GM19468 (cell line): Measurements from ENCODE around the gene MAP2K1.
"Not testable (repeated sequence)": the region's sequence is repeated elsewhere in the genome, so short reads cannot be mapped to it uniquely, and the experiment has no call there.

Source experiments
- ATAC-seq: cut with Tn5 transposase; IDR thresholded peaks from one replicate; pipeline ENCODE4 v1.9.1; 2021; ENCODE audit warnings: mild to moderate bottlenecking, moderate library complexity, moderate number of reproducible peaks; ENCODE audit not compliant: unreplicated experiment; ENCODE audit errors: extremely low read depth

The MAP2K1 gene

DNA sequence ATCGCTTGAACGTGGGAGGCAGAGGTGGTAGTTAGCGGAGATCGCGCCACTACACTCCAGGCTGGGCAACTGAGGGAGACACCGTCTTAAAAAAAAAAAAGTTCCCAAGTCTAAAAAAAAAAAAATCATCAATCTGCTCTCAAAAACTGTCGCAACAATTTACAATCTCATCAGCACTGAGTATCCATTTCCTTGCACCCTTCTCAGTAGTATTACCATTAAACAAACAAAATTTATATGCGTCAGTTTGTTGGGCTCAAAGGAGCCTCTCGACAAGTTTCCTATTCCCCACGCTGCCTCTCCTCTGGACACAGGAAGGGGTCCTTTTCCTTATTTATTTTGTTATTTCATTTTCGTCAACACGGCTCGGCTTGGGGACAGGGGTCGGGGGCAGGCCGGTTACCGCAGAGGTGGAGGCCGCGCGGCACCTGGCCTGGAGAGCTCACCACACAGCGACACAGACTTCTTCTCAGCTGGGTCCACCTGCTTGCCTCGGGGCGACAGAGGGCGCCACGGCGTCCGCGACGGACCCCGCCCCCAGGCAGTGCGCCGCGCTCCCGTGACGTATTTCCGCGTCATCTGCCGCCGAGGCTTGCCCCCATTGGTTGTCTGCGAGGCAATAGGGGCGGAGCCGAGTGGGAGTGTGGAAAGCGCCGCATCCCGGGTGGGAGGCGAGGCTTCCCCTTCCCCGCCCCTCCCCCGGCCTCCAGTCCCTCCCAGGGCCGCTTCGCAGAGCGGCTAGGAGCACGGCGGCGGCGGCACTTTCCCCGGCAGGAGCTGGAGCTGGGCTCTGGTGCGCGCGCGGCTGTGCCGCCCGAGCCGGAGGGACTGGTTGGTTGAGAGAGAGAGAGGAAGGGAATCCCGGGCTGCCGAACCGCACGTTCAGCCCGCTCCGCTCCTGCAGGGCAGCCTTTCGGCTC lies at the start of gene MAP2K1:
Gene MAP2K1 (plus strand): TSS at position 709 of the 920 bp plus-strand sequence. CDS start 436 bp downstream, outside the sequence.
- peak; percentile 68 for ATAC-seq

DNA sequence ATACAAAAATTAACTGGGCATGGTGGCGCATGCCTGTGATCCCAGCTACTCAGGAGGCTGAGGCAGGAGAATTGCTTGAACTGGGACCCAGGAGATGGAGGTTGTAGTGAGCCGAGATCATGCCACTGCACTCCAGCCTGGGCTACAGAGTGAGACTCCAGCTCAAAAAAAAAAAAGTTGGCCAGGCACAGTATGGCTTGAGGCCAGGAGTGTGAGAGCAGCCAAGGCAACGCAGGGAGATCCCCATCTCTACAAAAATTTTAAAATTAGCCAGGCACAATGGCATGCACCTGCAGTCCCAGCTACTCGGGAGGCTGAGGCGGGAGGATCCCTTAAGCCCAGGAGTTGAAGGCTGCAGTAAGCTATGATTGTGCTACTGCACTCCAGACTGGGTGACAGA lies 38.2 kb upstream of the MAP2K1 start:
- not testable (repeated sequence) for ATAC-seq

DNA sequence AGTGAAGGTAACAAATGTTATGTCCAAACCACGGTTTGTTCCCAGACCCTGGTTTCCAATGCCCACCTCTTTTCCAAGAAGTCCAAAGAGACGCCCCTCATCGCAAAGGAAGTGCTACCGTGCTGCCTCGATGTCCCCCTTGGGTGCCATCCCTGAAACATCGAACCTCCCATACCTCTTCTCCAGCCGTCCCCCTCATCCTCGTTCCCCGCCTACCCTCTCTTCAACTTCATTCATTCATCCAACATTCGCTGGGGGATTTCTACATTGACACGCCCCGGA lies 30.7 kb upstream of the MAP2K1 start:
- no peak for ATAC-seq

DNA sequence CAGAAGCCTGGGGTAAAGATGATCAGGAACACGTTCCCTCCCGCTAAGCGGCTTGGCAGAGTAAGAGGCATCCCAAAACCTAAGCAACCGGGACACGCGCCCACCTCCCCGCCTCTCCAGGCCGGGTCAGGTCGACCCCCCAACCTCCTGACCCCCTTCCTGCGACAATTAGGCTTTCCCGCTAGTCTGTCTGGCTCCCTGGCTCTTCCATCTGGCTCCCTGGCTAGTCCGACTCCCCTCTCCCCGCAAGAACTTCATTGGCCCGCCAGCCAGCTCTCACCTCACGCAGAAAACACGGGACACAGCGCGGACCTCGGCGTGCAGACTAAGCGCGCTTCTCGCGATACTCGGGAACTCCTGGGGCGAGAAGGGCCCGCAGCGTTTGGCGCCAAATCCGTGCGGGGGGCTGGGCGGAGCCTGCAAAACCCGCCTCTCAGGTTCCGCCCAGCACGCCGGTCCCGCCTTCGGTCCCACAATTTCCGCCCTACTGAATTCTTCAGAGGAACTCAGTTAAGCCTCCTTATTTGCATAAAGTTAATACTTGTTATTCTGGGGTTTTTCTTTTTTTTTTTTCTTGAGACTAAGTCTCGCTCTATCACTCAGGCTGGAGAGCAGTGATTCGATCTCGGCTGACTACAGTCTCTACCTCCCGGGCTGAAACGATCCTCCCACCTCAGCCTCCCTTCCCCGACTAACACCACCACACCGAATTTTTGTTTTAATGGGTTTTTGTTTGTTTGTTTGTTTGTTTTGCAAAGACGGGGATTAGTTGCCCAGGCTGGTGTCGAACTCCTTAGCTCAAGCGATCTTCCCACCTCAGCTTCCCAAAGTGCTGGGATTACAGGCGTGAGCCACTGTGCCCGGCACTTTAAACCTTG lies 30.1 kb upstream of the MAP2K1 start, which contains the start of gene TIPIN:
Gene TIPIN (minus strand): TSS at position 327 of the 878 bp plus-strand sequence. CDS start 3,738 bp downstream, outside the sequence.
- ATAC-seq, result peak; percentile 80

DNA sequence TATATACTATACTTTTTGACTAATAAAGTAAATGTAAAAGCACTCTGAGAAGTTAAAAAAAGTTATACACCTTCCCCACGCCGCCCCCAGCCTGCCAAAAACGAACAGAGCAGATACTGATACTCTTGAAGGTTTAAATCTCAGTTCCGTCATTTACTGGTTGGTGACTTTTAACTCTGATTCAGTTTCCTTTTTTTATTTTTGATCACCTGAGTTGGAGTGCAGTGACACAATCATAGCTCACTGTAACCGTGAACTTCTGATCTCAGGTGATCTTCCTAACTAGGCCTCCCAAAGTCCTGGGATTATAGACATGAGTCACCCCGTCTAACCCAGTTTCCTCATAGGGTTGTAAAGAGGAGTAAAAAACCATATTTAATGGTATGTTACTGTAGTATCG lies 27.0 kb upstream of the MAP2K1 start:
- no peak for ATAC-seq

DNA sequence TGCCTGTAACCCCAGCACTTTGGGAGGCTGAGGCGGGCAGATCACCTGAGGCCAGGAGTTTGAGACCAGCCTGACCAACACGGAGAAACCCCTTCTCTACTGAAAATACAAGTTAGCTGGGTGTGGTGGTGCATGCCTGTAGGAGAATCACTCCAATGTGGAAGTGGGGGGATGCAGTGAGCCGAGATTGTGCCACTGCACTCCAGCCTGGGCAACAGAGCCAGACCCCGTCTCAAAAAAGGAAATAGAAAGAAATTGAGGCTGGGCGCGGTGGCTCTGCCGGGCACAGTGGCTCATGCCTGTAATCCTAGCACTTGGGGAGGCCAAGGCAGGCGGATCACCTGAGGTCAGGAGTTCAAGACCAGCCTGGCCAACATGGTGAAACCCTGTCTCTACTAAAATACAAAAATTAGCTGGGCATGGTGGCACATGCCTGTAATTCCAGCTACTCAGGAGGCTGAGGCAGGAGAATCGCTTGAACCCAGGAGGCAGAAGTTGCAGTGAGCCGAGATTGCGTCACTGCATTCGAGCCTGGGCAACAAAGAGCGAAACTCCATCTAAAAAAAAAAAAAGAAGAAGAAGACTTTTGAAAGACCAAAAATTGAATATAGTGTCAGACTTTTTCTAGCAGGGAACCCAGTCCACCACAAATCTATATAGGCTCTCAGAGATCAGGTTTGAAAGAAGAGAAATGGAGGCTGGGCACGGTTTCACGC lies 24.8 kb upstream of the MAP2K1 start:
- ATAC-seq, result not testable (repeated sequence)

DNA sequence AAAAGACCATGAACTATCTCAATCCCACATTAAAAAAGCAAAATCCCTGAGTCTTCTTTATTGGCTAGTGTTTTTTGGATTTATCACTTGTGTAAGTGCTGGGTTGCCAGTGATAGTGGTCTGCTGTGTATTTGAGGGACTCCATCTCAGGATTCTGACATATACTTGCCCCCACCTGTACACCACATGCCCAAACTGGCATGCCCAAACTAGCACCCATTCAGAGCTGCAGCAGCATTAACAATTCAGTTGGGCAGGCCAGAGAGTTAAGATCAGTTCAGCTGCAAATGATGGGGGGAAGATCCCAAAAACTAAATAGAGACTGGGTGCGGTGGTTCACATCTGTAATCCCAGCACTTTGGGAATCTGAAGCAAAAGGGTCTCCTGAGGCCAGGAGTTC lies 23.9 kb upstream of the MAP2K1 start:
- no peak for ATAC-seq

DNA sequence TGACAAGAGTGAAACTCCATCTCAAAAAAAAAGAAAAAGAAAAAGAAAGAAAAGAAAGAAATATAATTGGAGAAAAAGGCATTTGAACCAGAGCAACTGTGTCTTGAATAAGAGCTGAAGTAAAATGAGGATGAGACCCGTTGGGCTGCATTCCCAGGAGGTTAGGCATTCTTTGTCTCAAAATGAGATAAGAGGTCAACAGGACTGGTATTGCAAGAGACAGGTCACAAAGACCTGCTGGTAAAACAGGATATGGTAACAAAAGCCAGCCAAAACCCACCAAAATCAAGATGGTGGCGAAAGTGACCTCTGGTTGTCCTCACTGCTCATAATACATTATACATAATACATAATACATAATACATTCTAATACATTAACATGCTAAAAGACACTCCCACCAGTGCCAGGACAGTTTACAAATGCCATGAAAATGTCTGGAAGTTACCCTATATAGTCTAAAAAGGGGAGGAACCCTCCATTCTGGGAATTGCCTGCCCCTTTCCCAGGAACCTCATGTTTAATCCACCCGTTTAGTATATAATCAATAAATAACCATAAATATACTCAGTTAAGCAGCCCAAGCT lies 21.7 kb upstream of the MAP2K1 start:
- no peak for ATAC-seq

DNA sequence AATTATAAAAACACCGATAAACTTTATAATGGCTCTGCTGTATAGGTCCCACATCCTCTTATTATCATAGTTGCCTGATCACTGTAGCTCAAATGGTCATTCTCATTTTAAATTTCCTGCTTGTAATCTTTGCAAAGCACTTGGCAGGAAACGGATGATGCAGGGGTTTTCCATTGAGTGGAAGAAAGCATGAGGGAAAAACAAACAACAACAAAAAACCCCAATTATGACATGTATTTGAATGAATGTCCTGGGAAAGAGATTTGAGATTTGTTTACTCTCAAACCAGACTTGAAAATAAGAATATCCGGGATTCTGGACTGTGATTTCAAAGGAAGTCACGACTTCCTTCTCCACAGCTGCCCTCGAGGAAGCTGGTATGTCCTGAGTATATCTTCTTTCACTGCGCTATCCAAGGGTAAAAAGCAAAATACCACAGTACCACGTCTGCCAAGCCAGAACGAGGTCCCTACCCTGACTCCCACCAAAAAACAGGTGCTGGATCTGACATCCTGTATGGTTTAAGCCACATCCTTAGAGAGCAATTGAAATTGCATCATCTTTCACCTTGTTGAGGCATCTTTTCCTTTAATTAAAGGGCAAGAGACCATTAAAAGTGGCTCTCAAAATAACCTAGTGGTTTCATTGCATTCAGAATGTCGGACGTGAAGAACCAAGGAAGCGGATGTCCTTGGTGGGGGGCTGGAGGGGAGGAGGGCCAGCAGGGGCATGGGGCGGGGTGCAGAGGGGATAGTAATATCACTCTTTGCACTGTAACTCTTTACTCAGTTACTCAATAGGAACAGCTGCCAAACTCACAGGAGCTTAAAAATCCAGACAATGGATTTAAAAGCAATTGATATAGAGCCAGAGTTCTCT lies 16.7 kb upstream of the MAP2K1 start:
- ATAC-seq, result no peak

DNA sequence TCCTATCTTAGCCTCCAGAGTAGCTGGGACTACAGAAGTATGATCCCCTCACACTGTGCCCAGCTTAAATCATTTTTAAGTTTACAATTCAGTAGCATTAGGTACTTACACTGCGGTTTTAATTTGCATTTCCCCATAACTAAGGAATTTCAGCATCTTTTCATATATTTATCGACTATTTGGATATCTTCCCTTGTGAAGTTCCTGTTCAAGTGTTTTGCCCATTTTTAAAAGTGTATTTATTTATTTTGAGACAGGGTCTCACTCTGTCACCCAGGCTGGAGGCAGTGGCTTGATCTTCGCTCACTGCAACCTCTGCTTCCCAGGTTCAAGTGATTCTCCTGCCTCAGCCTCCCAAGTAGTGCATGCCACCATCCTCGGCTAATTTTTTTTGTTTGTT lies 12.5 kb upstream of the MAP2K1 start:
- no peak for ATAC-seq

DNA sequence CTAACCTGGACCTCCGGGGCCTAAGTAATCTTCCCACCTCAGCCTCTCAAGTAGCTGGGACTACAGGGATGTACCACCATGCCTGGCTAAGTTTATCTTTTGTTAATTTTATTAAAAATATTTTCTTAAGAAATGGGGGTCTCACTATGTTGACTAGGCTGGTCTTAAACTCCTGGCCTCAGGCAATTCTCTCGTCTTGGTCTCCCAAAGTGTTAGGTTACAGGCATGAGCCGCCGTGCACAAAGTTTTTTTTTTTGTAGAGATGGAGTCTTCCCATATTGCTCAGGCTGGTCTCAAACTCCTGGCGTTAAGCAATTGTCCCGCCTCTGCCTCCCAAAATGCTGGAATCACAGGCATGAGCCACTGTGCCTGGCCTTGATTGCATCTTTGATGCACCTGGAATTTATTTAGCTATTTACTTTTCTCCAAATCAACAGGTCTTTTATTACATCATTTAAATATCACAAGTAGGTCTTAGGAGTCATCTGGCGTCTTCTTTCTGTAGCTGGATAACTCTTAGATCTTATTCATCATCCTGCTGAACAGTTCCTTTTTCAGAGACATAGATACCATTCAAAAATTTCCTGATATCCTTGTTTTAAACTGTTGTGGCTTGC lies 7.8 kb upstream of the MAP2K1 start:
- no peak for ATAC-seq

DNA sequence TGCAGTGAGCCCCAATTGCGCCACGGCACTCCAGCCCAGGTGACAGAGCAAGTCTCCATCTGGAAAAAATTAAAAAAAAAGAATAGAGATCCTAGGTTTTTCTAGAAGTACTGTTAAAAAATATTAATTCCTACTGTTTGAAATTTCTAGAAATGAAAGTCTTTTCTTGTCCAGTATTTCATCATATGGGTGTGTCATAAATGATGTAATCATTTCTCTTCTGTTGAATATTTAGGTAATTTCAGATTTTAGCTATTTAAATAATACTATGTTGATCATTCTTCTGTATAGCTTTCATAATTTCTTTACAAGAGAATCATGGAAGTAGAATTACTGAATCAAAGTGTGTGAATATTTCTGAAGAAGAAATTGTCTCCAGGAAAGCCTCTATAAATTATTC lies 5.3 kb upstream of the MAP2K1 start:
- ATAC-seq, result not testable (repeated sequence)

DNA sequence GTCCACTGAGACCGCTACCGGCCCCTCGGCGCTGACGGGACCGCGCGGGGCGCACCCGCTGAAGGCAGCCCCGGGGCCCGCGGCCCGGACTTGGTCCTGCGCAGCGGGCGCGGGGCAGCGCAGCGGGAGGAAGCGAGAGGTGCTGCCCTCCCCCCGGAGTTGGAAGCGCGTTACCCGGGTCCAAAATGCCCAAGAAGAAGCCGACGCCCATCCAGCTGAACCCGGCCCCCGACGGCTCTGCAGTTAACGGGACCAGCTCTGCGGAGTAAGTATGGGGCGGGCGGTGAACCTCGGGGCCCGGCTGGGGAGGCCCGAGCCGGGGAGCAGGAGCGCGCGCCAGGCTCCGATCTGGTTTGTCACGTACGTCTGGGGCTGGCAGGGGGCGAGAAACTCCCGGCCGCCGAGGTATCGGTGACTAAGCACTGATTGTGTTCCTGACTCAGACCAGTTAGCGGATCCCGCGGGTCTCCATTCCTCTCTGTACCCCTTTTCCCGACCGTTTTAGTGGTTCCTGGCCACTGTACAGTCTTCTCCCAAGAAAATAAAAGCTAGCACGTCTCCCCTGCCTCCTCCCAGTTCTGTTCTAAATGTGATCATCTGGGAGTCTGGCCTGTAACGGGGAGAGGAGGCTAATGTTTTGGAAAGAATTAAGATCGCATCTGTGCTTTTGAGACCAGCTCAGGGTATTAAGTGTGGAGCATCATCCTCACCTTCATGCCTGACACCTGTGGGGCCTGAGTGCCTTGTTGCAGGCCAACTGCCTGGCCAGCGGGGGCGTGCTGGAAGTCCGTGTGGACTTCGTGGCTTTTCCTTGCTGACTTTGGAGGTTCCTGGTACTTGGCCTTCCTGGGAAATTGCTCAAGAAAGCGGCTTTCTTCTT lies 691 bp downstream of the MAP2K1 start:
- no peak for ATAC-seq

DNA sequence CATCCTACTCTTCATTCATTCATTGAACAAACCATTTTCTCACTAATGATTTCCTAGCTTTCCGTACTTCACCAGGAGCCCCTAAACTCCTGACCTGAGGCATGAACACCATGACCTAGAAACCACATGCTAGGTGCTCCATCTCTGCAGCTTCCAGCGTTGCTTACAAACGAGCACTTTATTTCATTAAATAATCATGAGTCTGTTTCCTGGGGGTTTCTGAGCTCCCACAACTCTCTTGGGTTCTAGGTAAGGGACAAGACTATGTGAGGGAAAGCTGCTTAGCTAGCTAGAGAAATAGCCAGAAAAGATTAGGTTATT lies 1.3 kb downstream of the MAP2K1 start:
- no peak for ATAC-seq

DNA sequence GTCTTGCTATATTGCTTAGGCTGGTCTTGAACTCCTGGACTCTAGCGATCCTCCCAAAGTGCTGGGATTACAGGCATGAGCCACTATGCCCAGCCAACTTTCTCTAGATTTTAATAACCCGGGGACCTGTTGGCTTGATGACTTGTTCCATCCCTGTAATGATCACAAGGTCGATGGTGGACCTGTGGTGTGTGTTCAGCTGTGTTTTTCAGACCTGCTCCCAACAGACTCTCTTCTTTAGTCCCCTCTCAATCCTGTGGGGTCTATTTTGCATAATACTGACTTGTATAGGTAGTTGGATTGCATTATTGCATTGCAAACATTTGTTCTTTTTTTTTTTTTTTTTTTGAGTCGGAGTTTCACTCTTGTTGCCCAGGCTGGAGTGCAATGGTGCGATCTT lies 1.9 kb downstream of the MAP2K1 start:
- ATAC-seq, result no peak

DNA sequence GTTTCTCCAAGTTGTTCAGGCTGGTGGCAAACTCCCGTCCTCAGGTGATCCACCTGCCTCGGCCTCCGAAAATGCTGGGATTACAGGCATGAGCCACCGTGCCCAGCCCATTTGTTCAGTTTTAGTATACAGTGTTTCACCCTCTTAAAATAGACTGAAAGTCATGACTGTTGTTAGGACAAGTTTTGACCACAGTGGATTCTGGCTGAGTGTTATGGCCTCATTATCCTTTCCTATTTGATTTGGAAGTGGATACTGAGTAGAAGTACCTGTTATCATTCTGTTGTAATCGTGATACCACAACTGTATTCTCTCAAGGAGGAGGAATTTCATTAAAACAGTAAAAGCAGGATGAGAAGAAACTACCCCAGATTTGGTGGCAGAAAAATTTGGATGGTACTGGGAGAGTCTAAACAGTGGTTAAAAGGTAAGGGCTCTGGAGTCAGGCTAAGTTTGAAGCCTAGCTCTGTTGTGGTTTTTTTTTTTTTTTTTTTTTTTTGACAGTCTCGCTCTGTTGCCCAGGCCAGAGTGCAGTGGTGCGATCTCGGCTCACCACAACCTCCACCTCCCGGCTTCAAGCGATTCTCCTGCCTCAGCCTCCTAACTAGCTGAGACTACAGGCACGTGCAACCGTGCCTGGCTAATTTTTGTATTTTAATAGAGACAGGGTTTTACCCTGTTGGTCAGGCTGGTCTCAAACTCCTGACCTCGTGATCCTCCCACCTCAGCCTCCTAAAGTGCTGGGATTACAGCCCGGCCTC lies 2.6 kb downstream of the MAP2K1 start:
- ATAC-seq, result no peak

DNA sequence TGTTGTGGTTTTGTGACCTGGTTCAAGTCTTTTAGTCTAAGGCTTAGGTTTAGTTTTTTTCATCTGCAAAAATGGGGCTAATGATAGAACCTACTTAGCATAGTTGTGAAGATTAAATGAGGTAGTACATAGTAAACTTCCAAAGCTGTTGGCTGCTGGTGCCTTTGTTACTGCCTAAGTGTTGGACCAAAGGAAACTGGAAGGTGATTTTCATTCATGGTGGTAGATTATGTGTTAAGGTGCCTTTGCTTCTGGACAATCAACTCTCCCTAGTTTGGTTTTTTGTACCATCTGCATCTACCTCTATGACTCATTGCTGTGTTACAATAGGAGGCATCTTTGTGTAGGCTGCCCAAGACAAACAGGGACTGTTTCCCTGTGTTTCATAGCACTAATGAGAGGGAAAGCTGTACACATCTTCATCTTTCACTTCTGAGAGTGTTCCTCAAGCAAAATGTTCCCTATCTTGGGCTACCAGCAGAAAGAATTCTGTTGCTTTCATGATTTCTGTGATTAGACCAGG lies 3.2 kb downstream of the MAP2K1 start:
- no peak for ATAC-seq
